GM18517 (cell line): ENCODE measurements around the gene STAT6.

Experiments
- ATAC-seq: cut with Tn5 transposase; IDR thresholded peaks from one replicate; pipeline ENCODE4 v1.9.1; 2021; ENCODE audit warnings: mild to moderate bottlenecking, moderate library complexity; ENCODE audit not compliant: unreplicated experiment

STAT6 gene

GRCh38 chr12:57104292-57104910 is 6.8 kb downstream of the STAT6 start:
- no peak for ATAC-seq

DNA sequence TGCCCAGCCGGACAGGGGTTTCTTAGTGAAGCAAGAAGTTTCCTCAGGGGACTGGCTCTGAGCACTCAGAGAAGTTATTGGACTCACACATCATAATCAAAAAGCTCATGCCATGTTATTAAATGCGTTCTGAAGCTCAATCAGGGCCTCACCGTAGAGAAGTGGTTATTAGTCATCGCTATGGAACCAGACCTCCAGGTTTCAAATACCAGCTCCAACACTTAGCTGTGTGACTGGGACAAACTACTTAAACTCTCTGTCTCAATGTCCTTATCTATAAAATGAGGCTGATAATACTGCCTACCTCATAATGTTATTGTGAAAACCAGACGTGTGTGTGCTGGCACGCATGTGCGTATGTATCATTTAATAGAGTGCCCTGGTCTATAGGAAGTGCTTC is 7.3 kb downstream of the STAT6 start:
- ATAC-seq, result no peak

DNA sequence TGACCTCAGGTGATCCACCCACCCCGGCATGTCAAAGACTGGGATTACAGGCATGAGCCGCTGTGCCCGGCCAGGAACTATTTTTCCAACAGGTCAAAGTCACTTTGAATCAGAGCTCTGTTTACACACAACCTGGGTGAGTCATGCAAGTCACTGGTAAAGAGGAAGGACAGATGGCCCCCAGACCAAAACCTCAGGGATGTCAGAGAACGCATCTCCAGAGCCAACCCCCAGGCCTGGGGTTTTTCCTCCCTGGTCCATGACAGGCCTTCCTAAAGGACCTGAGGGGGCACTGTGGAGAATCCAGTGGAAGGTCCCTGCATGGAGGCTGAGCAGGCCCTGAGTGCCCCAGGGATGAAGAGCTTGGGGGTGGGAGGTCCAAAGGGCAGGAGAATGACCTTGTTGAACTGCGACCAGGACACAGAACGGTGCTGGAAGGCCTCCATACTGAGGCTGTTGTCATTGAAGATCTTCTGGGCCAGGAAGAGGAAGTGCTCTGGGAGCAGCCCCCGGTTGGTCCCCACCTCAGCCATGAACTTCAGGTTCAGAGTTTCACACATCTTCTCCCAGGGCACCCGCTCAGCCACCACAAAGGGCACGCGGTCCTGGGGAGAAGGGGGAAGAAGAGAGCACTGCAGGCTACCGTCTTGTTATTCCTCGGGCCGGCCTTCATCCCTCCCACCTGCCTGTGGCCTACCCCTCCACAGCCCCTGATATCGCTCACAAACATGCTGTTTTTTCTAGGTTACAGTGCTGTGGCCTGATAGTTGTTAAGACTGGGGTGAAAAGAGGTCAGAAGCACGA is 9.1 kb downstream of the STAT6 start:
- no peak for ATAC-seq

- ATAC-seq, result no peak
Measured at GRCh38 chr12:57099766-57100165, 11.4 kb downstream of the STAT6 start.

- ATAC-seq, result no peak
Measured at GRCh38 chr12:57099047-57099714, 12.0 kb downstream of the STAT6 start.

DNA sequence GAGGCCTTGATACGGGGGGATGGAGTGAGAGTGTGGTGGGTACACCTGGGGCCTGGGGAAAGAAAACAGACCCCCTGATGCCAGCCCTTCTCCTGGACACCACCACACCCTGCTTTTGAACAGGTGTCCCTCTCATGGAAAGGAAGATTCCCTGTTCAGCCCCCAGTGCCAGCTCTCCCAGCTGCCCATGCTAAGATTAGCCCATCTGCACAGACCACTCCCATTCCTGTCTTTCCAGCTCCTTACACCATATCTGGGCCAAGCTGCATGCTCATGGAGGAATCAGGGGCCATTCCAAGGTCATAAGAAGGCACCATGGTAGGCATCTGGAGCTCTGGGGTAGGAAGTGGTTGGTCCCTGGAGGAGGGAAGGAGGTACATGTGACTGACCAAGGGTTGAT is 12.6 kb downstream of the STAT6 start:
- ATAC-seq, result no peak

GRCh38 chr12:57097554-57097835 is 13.7 kb downstream of the STAT6 start:
- ATAC-seq, result no peak

DNA sequence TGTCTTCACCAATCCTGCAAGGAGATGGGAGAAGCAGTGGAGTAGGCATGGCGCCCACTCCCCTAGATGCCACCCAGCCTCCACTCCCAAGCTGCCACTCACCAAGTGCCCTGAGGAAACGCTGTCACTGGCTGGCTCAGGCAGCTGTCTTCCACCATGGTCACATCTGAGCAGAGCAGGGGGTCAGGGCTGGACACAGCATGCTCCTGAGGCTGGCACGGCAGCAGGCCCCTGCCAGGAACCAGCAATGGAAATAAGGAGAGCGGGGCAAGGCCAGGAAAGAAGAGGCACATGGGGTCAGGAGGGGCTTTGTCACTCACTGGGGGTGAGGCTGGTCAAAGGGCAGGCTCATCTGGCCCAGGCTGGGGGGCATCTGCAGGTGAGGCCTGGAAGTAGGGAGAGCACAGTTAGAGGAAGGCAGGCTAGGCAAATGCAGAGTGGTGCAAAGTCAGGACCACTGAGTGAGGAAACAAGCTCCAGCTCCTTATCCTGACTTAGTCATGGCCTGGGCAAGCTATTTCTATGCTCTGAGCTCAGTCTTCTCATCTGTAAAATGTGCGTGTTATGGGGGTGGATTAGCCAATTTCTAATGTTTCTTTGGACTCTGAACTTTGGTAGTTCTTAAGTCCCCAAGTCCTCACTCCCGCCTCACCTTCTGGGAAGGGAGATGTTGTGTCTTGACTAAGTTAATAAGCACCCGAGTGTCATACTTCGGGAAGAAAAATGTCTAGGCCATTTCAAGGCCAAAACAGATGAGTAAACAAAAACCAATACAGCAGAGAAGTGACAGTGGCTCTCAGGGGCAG is 14.2 kb downstream of the STAT6 start:
- ATAC-seq, result no peak

GRCh38 chr12:57096099-57096572 is 15.0 kb downstream of the STAT6 start:
- ATAC-seq, result no peak

- ATAC-seq, result no peak
Measured at GRCh38 chr12:57095440-57095839, 15.7 kb downstream of the STAT6 start.

- no peak for ATAC-seq
Measured at GRCh38 chr12:57094208-57095160, 16.7 kb downstream of the STAT6 start.

DNA sequence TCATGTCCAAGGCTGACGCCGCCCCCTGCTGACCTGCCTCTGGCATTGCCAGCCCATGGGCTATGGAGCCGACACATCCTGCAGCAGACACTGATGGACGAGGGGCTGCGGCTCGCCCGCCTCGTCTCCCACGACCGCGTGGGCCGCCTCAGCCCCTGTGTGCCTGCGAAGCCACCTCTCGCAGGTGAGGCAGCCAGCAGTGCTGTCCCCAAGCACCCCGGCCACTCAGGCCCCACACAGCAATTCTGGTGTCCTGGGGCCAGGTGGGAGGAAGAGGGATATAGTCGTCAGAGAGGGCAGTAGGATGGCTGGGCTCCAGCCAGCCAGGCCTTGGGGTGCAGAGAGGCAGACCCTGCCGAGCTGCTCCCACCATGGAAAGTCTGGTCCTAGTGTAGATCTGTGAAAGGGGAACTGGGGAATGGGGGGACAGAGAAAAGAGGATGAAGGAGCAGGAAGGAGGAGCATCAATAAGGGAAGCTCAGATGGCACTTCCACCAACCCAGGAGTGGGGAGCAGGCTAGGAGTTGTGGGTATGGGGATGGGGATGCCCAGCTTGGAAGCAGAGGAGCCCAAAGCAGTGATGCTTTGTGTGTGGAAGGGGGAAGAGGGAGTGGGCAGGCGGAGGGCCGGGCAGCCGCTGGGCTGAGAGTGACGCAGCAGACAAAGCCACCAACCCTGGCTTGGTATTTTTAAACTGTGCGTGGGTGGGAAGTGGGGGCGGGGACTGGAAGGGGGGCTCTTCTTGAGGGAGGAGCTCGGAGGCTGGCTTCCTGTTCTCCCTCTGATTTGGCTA is 17.6 kb downstream of the STAT6 start:
- no peak for ATAC-seq

DNA sequence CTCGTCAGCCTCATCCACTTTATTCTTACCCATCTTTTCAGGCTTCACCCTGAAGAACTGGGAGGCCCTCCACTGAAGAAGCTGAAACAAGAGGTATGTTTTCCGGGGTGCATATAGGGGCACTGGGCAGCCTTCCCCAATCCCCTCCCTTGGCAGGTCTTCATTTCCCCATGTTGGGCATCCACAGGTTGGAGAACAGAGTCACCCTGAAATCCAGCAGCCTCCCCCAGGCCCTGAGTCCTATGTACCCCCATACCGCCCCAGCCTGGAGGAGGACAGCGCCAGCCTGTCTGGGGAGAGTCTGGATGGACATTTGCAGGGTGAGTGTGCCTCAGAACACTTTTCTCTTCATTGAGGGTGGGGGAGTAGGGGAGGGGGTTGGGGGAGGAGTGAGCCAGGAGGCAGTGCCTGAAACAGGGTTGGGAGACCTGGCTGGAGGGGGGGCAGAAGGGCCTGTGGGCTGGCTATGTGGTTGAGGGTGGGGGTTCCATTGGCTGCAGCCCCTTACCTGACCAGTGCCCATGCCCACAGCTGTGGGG is 18.2 kb downstream of the STAT6 start:
- no peak for ATAC-seq

DNA sequence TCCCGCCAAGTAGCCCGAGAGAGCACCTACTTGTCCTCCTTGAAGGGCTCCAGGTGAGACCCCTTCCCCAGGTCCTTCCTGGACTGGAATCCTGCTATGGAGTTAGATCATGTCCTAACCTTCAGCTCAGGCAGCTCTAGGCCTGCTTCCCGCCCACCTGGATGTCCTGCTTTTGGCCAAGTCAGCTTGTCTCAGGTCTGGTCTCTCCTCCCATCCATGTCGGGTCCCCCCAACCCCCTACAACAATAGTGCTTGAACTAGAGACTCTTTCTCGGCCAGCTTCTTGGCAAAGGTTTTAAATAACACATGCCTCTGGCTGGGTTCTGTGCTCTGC is 18.7 kb downstream of the STAT6 start:
- no peak for ATAC-seq

GRCh38 chr12:57091638-57092528 is 19.3 kb downstream of the STAT6 start:
- no peak for ATAC-seq

DNA sequence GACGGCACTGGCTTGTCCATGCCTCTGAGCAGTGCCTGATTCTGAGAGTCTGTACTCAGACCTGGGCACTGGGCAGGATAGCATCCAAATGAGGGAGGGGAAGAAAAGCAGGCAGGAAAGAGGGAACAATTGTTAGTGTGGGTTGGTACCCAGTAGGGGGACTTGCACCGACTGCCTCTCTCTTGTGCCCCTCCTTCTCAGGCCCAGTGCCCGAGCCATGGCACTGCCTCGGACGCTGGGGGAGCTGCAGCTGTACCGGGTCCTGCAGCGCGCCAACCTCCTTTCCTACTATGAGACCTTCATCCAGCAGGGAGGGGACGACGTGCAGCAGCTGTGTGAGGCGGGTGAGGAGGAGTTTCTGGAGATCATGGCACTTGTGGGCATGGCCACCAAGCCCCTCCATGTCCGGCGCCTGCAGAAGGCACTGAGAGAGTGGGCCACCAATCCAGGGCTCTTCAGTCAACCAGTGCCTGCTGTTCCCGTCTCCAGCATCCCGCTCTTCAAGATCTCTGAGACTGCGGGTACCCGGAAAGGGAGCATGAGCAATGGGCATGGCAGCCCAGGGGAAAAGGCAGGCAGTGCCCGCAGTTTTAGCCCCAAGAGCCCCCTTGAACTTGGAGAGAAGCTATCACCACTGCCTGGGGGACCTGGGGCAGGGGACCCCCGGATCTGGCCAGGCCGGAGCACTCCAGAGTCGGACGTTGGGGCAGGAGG is 20.1 kb downstream of the STAT6 start:
- ATAC-seq, result no peak

DNA sequence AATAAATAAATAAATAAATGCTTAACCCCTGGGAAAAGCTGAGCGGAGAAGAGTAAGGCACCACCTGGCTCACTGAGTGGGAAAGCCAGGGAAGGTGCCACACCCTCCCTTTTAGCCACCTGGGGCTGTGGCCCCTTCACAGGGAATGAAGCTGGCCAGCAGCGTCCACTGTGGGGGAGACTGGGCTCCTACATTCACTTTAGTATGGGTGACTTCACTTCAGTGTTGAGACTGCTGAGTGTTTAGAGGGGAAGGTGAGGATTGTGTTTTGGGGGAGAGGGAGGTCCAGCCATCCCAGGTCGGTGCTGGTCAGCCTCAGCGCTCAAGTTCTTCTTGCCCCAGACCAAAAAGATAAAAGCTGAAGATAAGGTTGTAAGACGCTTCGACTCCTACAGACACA is 20.7 kb downstream of the STAT6 start:
- ATAC-seq, result no peak
